Natural killer cell (primary cell): ENCODE data around the gene FAM114A2. TPM values are rescaled to one million over a fixed set of nuclear protein-coding genes. Genes with fewer than 3 reads are reported as not detected.
A peak's percentile ranks its signal among the peaks of the same experiment; 100 is the strongest.

Experiments used
- ATAC-seq, 3 donors: fragments of 150-1000 bp in 2 of 3; fragments of 200-7000 bp in 1 of 3; cut with Tn5 transposase; 1 replicate in 1 of 3; 2 replicates in 2 of 3; pipeline ENCODE4 v1.10.0; 2021; ENCODE audit warnings: mild to moderate bottlenecking in 2 of 3, moderate library complexity in 2 of 3
- DNase-seq, 2 donors: peaks; one replicate each; pipeline versions ENCODE4 v3.0.0 to v3.0.0-alpha.2; 2013 to 2021; ENCODE audit warnings: mixed read lengths in 1 of 2
- H3K27ac ChIP-seq: one replicate; pipeline ENCODE4 v1.5.1; 2013; ENCODE audit warnings: mild to moderate bottlenecking, low read length
- H3K27me3 ChIP-seq: one replicate; pipeline ENCODE4 v1.6.1; 2013; ENCODE audit warnings: low read length; ENCODE audit not compliant: control insufficient read depth, insufficient read depth
- H3K36me3 ChIP-seq: one replicate; pipeline ENCODE4 v1.6.1; 2013; ENCODE audit warnings: low read length; ENCODE audit not compliant: control insufficient read depth, insufficient read depth
- H3K4me1 ChIP-seq: one replicate; pipeline ENCODE4 v1.6.1; 2013; ENCODE audit warnings: low read length; ENCODE audit not compliant: control insufficient read depth, insufficient read depth
- H3K4me3 ChIP-seq: one replicate; pipeline ENCODE4 v1.5.1; 2013; ENCODE audit warnings: low read length
- H3K9me3 ChIP-seq: one replicate; pipeline ENCODE4 v1.6.1; 2013; ENCODE audit warnings: low read length; ENCODE audit not compliant: control insufficient read depth, insufficient read depth
- H3K27ac Mint-ChIP-seq, 2 donors: one replicate each; pipeline ENCODE4 v1.8.0; 2022; ENCODE audit warnings: mild to moderate bottlenecking in 2 of 2, mixed read lengths in 2 of 2, moderate library complexity in 1 of 2
- H3K27me3 Mint-ChIP-seq, 2 donors: one replicate each; pipeline ENCODE4 v1.8.0; 2022; ENCODE audit warnings: low read depth in 2 of 2, mixed read lengths in 2 of 2
- H3K36me3 Mint-ChIP-seq: one replicate; pipeline ENCODE4 v1.8.0; 2022; ENCODE audit warnings: mixed read lengths
- H3K4me1 Mint-ChIP-seq, 2 donors: one replicate each; pipeline ENCODE4 v1.8.0; 2022; ENCODE audit warnings: mixed read lengths in 2 of 2
- H3K4me3 Mint-ChIP-seq: one replicate; pipeline ENCODE4 v1.8.0; 2022; ENCODE audit warnings: mild to moderate bottlenecking, moderate library complexity, mixed read lengths
- H3K9me3 Mint-ChIP-seq, 2 donors: one replicate each; pipeline ENCODE4 v1.8.0; 2022; ENCODE audit warnings: mixed read lengths in 2 of 2
- CTCF ChIP-seq: fragments of 200-600 bp; IDR thresholded peaks from one replicate; pipeline ENCODE4 v1.8.0; 2022; ENCODE audit warnings: antibody characterized with exemption
- WGBS: methylation state at CpG from one replicate; pipeline ENCODE4 v1.1.7; 2013; ENCODE audit warnings: missing lambda C conversion rate; ENCODE audit not compliant: insufficient coverage; 5-methylcytosine and 5-hydroxymethylcytosine counted together
- intact Hi-C: fragments of 100-400 bp; cut with micrococcal nuclease; formaldehyde crosslinking; loops from one replicate; pipeline ENCODE4 v1.14.2; 2022
- total RNA-seq, 4 donors: library from RNA; stranded (reverse); fragments of 120-200 nt in 1 of 4; gene quantifications; one replicate each; pipeline versions ENCODE4 v1.2.3 to v1.2.4, GENCODE V29; 2013 to 2022

The FAM114A2 gene
- total RNA-seq, 3 donors from 2014 or later (not counting 1 experiment from before 2014, with no cell fraction given) = 29.0 to 37.8 (median 29.4) TPM

DNA sequence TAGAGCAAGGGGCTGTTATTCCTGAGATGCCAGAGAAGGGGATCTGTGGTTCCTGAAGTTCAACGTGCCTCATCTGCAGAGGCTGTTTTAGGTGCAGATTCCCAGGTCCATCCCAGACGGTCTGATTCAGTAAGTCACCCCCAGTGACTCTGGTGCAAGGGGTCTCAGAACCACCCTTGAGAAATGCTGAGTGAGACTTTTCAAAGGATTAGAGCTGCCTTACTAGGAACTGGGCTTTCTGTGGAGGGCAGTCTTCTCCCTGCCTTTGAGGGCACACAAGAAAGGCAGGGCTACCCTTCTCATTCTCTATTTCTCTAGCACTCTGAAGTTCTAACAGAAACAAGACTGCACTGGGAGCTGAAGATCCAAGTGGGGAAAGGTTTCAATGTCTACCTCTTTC is 66.5 kb downstream of the FAM114A2 start:
- H3K27ac Mint-ChIP-seq = no peak overlapping the region
- Histone ChIP-seq H3K36me3 (no peaks in the 10 kb centered on the region), H3K27me3 (no peaks in the 10 kb centered on the region), H3K4me1 (no peaks in the 10 kb centered on the region), H3K9me3 (no peaks in the 10 kb centered on the region), H3K4me3 (no peak overlapping the region), H3K27ac (no peak overlapping the region)
- DNase-seq = no peak
- H3K4me1 Mint-ChIP-seq = no peaks in the 10 kb centered on the region
- no peak for ATAC-seq
- H3K27me3 Mint-ChIP-seq = peaks cover 2 to 16% of the 10 kb centered on the region in 2 donors
- H3K36me3 Mint-ChIP-seq = no peaks in the 10 kb centered on the region
- H3K4me3 Mint-ChIP-seq = no peak overlapping the region
- intact Hi-C loops = no loop called here
- WGBS = 72% methylated on average over 2 of the region's 2 CpGs
- TF ChIP-seq CTCF = no peak
- no peaks in the 10 kb centered on the region for H3K9me3 Mint-ChIP-seq

DNA sequence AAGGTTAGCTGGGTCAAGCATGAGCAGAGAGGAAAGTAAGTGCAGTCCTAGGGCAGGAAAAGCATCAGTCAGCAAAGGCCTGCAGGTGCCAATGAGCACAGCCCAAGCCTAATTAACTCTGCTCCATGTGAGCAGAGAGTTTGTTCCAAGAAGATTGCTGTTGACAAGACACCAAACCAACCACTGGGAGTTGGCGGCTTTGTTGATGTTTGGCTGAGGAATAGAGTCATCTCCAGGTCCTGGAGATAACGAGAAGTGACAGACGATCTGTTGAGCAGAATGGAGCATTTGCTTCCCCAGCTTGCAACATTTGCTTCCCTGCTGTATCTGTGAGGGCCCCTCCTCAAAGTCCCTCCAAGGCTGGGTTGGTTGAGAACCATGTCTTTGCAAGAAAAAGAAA is 68.2 kb downstream of the FAM114A2 start:
- ATAC-seq (no peak), DNase-seq (no peak)
- Histone ChIP-seq H3K27ac (no peak overlapping the region), H3K36me3 (no peaks in the 10 kb centered on the region), H3K27me3 (no peaks in the 10 kb centered on the region), H3K4me3 (no peak overlapping the region), H3K4me1 (no peaks in the 10 kb centered on the region), H3K9me3 (no peaks in the 10 kb centered on the region)
- TF ChIP-seq CTCF = no peak
- Mint-ChIP-seq H3K4me1 (no peaks in the 10 kb centered on the region), H3K9me3 (no peaks in the 10 kb centered on the region), H3K27me3 (peaks cover 4 to 5% of the 10 kb centered on the region in 2 donors), H3K4me3 (no peak overlapping the region), H3K27ac (no peak overlapping the region), H3K36me3 (no peaks in the 10 kb centered on the region)
- intact Hi-C loops = no loop called here
- WGBS = 83% methylated on average over 3 of the region's 3 CpGs

- Histone ChIP-seq H3K36me3 (no peaks in the 10 kb centered on the region), H3K27ac (no peak overlapping the region), H3K27me3 (no peaks in the 10 kb centered on the region), H3K4me3 (no peak overlapping the region), H3K9me3 (no peaks in the 10 kb centered on the region), H3K4me1 (peaks cover 4% of the 10 kb centered on the region)
- H3K4me3 Mint-ChIP-seq = no peak overlapping the region
- ATAC-seq (no peak), DNase-seq (no peak)
- H3K9me3 Mint-ChIP-seq = no peaks in the 10 kb centered on the region
- intact Hi-C loops = loop anchor here (10.0 kb wide), 1 partner anchor 145 kb away; no protein-coding TSS in a partner anchor
- TF ChIP-seq CTCF = no peak
- no peak overlapping the region for H3K27ac Mint-ChIP-seq
- H3K27me3 Mint-ChIP-seq = peaks cover 0 to 4% of the 10 kb centered on the region in 2 donors
- peaks cover 0 to 6% of the 10 kb centered on the region in 2 donors for H3K4me1 Mint-ChIP-seq
- 40% methylated on average over 3 of the region's 3 CpGs for WGBS
- no peaks in the 10 kb centered on the region for H3K36me3 Mint-ChIP-seq
Measured at GRCh38 chr5:153969563-153969895, 69.2 kb downstream of the FAM114A2 start.

GRCh38 chr5:153968761-153969562 is 69.7 kb downstream of the FAM114A2 start:
- Mint-ChIP-seq H3K27me3 (peaks cover 0 to 4% of the 10 kb centered on the region in 2 donors), H3K36me3 (no peaks in the 10 kb centered on the region), H3K9me3 (no peaks in the 10 kb centered on the region), H3K4me1 (peaks cover 0 to 6% of the 10 kb centered on the region in 2 donors), H3K27ac (peak overlapping the region in 1 of 2 donors; percentile 4), H3K4me3 (no peak overlapping the region)
- Histone ChIP-seq H3K4me1 (peaks cover 4% of the 10 kb centered on the region), H3K36me3 (no peaks in the 10 kb centered on the region), H3K4me3 (no peak overlapping the region), H3K27ac (no peak overlapping the region), H3K27me3 (no peaks in the 10 kb centered on the region), H3K9me3 (no peaks in the 10 kb centered on the region)
- DNase-seq (no peak), ATAC-seq (no peak)
- WGBS = 77% methylated on average over 10 of the region's 10 CpGs
- intact Hi-C loops = loop anchor here (10.0 kb wide), 1 partner anchor 144 kb away; no protein-coding TSS in a partner anchor
- no peak for TF ChIP-seq CTCF
